Measurements from ENCODE around the gene DOCK2.

DNA sequence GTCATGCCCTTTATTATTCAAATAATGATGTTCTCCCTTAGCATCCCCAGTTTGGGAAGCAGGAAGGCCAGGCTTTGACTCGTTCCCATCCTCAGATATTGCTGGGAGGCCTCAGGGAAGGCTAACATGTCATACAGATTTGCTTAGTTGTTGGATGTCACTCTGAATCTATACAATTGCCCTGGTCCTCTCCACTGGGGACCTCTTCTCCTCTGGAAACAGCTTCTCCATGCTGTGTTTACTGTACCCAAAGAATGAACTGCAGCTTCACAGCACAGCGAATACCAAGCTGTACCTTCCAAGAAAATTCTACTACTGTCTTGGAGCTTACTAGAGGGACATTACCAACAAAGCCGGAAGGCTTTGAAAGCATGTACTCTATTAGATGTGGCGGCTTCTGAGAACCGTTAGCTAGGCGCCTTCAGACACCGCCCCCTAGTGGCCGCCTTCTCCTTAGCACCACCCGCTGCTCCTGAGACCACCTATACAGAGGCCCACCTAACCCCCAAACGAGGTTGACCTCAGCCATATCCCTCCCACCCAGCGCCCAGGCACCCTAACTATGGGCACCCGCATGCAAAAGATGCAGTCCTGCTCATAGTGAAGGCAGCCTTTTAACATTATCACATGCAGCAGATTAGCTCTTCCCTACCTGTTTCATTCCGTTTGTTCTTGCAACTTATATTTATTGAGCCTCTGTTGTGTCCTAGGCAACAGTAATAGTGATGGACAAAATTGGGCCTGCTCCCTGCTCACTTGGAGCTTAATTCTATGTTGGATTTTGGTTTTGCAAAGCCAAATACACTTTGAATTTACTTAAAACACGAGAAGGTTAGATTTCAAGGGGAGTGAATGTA, 433.7 kb downstream of the DOCK2 start:
- TF ChIP-seq, protein P1, sequence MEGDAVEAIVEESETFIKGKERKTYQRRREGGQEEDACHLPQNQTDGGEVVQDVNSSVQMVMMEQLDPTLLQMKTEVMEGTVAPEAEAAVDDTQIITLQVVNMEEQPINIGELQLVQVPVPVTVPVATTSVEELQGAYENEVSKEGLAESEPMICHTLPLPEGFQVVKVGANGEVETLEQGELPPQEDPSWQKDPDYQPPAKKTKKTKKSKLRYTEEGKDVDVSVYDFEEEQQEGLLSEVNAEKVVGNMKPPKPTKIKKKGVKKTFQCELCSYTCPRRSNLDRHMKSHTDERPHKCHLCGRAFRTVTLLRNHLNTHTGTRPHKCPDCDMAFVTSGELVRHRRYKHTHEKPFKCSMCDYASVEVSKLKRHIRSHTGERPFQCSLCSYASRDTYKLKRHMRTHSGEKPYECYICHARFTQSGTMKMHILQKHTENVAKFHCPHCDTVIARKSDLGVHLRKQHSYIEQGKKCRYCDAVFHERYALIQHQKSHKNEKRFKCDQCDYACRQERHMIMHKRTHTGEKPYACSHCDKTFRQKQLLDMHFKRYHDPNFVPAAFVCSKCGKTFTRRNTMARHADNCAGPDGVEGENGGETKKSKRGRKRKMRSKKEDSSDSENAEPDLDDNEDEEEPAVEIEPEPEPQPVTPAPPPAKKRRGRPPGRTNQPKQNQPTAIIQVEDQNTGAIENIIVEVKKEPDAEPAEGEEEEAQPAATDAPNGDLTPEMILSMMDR (IDR thresholded peaks at IDR 0.05), result no peak
- TF ChIP-seq POLR2A (IDR thresholded peaks at IDR 0.05), result no peak

Measured in lower leg skin (tissue), 3 donors.